ENCODE data around the gene ASB5.

The ASB5 gene

DNA sequence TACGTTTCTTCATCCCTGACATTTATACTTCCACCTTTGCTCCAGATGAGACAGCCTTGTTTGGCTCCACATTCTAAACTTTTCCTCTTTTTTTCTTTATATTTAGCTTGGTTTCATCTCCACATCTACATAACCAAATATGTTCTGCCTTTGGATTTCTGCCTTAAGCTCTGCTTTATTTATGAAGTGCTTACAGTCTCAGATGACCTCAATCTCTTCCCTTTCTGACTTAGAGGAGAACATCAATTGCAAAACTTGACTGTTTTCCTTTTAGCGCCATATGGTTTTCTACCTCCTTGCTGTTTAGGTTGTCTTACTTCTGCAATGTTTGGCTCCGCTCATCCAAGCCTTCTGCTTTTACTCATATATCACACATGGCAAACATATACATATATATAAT lies 7.5 kb downstream of the ASB5 start:
- H3K27ac ChIP-seq: no peak overlapping the region
- TF ChIP-seq ZFX (IDR thresholded peaks at IDR 0.05): no peak
- TF ChIP-seq, protein P1, sequence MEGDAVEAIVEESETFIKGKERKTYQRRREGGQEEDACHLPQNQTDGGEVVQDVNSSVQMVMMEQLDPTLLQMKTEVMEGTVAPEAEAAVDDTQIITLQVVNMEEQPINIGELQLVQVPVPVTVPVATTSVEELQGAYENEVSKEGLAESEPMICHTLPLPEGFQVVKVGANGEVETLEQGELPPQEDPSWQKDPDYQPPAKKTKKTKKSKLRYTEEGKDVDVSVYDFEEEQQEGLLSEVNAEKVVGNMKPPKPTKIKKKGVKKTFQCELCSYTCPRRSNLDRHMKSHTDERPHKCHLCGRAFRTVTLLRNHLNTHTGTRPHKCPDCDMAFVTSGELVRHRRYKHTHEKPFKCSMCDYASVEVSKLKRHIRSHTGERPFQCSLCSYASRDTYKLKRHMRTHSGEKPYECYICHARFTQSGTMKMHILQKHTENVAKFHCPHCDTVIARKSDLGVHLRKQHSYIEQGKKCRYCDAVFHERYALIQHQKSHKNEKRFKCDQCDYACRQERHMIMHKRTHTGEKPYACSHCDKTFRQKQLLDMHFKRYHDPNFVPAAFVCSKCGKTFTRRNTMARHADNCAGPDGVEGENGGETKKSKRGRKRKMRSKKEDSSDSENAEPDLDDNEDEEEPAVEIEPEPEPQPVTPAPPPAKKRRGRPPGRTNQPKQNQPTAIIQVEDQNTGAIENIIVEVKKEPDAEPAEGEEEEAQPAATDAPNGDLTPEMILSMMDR (conservative IDR thresholded peaks at IDR 0.05): no peak

DNA sequence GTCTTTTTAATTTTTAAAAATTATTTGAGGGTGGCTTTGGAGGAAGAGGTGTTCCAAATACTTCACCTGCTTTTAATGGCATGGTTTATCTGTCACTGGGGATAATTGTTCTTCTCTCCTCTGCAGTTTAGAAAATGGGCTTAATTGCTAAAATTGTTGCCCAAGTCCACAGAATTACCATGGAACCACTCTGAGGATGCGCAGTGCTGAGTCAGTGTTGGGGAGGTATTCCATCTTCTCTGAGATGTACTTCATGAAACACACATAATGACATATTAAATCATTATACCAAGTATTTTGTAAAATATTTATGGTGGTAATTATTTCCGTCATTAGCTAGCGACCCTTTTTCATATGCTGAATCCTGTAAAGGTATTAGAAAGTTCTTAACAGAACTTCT lies 8.0 kb downstream of the ASB5 start:
- no peak overlapping the region for H3K27ac ChIP-seq
- TF ChIP-seq, protein P1 (conservative IDR thresholded peaks at IDR 0.05): no peak
- no peak for TF ChIP-seq ZFX (IDR thresholded peaks at IDR 0.05)

DNA sequence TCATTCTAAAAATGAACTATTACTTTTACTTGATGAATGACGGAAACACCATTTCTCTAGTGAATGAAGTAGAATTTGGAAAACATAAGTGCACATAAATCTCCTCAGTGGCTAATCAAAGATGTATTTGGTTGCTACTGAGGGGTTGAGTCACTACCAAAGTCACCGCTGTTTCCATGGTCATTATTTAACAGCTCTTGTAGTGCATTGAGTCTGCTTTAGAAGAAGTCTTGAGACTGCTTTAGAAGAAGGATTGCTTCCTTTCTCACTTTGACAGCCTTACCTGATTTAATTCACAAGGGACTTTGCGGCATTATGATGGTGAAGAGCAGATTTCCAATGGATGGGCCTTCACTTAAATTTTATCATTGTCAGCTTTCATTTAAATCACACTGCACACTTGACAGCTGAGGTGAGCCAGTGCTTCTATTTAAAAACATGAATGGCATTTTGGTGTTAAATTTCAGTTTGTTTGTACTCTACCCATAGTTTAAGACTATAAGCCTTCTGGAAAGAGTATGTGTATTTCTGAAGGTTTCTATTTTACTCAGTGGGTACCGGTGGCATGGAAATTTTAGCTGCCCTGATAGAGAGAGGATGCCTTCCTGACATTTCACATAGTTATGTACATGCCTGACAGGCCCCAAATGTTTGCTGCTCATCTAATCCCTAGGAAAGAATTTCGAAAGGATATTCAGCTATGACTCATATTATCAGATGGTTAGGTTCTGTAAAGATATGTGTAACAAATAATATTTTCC lies 9.5 kb downstream of the ASB5 start:
- H3K27ac ChIP-seq: no peak overlapping the region
- no peak for TF ChIP-seq ZFX (IDR thresholded peaks at IDR 0.05)
- TF ChIP-seq, protein P1 (conservative IDR thresholded peaks at IDR 0.05): no peak

DNA sequence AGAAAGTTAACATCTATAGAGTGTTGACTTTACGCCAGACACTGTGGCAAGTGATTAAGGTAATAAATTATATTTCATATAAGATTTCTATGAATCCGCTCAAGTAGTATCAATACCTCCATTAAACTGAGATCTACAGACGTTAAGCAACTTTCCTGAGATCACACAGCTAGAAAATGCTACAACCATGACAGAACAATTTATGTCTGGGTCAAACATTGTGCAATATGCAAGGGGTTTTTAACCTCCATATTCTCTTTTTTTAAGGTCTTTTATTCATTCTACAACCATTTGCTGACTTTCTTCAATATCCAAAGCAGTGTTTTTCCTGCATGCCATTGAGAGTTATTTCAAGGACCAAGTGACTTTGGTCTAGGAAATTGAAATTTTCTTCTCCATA lies 10.9 kb downstream of the ASB5 start:
- TF ChIP-seq, protein P1 (conservative IDR thresholded peaks at IDR 0.05): no peak
- no peak for TF ChIP-seq ZFX (IDR thresholded peaks at IDR 0.05)
- no peak overlapping the region for H3K27ac ChIP-seq

DNA sequence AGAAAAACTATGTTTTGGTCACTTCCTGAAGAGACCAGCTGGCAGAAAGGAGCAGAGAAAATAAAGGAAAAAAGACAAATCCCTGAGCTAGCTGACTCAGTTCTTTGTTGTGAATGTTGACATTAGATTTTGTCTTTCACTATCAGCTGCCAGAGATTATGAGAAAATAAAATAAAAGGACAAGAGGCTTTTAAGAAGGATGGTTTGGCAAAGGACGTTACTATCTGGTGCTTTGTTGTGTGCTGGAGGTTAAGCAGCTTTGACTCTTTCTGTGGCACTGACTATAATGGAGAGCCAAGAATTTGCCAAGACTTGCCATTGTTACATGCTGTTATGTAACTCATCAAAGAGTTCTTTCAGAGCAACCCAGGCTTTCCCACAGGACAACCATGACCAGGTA lies 12.1 kb downstream of the ASB5 start:
- H3K27ac ChIP-seq: no peak overlapping the region
- TF ChIP-seq, protein P1 (conservative IDR thresholded peaks at IDR 0.05): no peak
- no peak for TF ChIP-seq ZFX (IDR thresholded peaks at IDR 0.05)

DNA sequence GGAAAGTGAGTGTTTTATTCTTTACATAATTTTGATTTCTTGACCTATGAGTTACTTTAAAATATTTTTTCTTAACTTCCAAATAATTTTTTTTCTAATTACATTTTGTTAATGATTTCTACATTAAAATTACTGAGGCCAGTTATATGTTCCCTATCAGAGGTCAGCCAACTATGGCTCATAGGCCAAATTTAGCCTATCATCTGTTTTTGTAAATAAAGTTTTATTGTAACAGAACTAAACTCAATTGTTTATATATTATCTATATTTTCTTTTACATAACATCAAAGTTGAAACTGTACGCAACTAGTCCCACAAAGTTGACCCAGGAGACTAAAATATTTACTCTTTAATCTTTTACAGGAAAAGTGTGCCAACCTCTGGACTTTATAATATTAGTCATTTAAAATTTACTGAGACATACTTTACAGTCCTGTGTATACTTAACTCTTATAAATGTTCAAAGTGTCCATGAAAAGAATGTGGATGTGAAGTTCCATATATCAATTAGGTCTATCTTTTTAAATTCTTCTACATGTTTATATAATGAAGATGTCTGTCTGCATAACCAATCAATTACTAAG lies 26.2 kb downstream of the ASB5 start:
- H3K27ac ChIP-seq: no peak overlapping the region
- TF ChIP-seq ZFX (IDR thresholded peaks at IDR 0.05): no peak
- TF ChIP-seq, protein P1 (conservative IDR thresholded peaks at IDR 0.05): no peak

DNA sequence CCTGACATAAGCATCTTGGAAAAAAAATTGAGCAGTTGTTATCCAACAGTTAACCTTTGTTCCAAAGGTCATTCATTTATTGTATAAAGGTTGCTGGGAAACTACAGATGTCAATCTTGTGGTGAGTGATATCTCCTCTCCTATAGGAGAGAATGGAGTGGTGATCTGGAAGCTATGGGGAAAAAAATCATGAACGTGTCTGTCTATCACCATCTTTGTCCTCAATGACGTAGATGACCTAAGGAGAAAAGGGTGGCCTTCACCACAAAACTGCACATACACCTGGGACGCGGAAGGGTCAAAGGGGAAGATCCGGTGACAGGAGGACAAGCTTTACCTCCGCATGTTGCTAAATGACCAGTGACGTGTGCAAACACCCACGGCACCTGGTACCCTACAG lies 27.3 kb downstream of the ASB5 start:
- TF ChIP-seq, protein P1 (conservative IDR thresholded peaks at IDR 0.05): no peak
- TF ChIP-seq ZFX (IDR thresholded peaks at IDR 0.05): no peak
- H3K27ac ChIP-seq: no peak overlapping the region

Measured in C4-2B (cell line).